Smooth muscle cell (in vitro differentiated cells): ENCODE measurements around the gene KIF16B. TPM values are rescaled to one million over a fixed set of nuclear protein-coding genes. Genes with fewer than 3 reads are reported as not detected.

Source experiments
- DNase-seq: peaks from one replicate; lab custom pipeline; 2025; ENCODE audit not compliant: unreplicated experiment; lab: John Stamatoyannopoulos, UW
- H2AFZ ChIP-seq: fragments of 200-600 bp; sonication (generic); 2 replicates; pipeline ENCODE4 v1.6.0; 2016; ENCODE audit warnings: antibody characterized with exemption, low read depth, mild to moderate bottlenecking
- H3F3A ChIP-seq: fragments of 200-600 bp; sonication (generic); 2 replicates; pipeline ENCODE4 v1.6.0; 2017; ENCODE audit warnings: antibody characterized with exemption, low read depth
- H3K27ac ChIP-seq: fragments of 200-600 bp; sonication (generic); 2 replicates; pipeline ENCODE4 v1.5.1; 2016; ENCODE audit warnings: low read depth, mild to moderate bottlenecking
- H3K27me3 ChIP-seq: fragments of 200-600 bp; sonication (generic); 2 replicates; pipeline ENCODE4 v1.6.1; 2016; ENCODE audit warnings: low read depth, mild to moderate bottlenecking
- H3K36me3 ChIP-seq: fragments of 200-600 bp; sonication (generic); 2 replicates; pipeline ENCODE4 v1.5.1; 2016; ENCODE audit warnings: low read depth
- H3K4me1 ChIP-seq: fragments of 200-600 bp; sonication (generic); 2 replicates; pipeline ENCODE4 v1.5.1; 2016; ENCODE audit warnings: low read depth
- H3K4me2 ChIP-seq: fragments of 200-600 bp; sonication (generic); 2 replicates; pipeline ENCODE4 v1.6.0; 2016; ENCODE audit warnings: mild to moderate bottlenecking
- H3K4me3 ChIP-seq: fragments of 200-600 bp; sonication (generic); 2 replicates; pipeline ENCODE4 v1.5.1; 2016; ENCODE audit warnings: mild to moderate bottlenecking
- H3K79me2 ChIP-seq: fragments of 200-600 bp; sonication (generic); 2 replicates; pipeline ENCODE4 v1.6.0; 2016; ENCODE audit warnings: low read depth, mild to moderate bottlenecking
- H3K9ac ChIP-seq: fragments of 200-600 bp; sonication (generic); 2 replicates; pipeline ENCODE4 v1.6.0; 2016; ENCODE audit warnings: low read depth
- H3K9me3 ChIP-seq: fragments of 200-600 bp; sonication (generic); replicated peaks from 2 replicates; pipeline ENCODE4 v1.5.1; 2016; ENCODE audit warnings: low read depth
- H4K20me1 ChIP-seq: fragments of 200-600 bp; sonication (generic); 2 replicates; pipeline ENCODE4 v1.6.0; 2016; ENCODE audit warnings: low read depth
- CTCF ChIP-seq: fragments of 200-600 bp; sonication (generic); IDR thresholded peaks from 2 replicates; pipeline ENCODE4 v1.5.1; 2017; ENCODE audit warnings: borderline replicate concordance, mild to moderate bottlenecking, antibody characterized with exemption; ENCODE audit not compliant: insufficient read depth, poor library complexity, severe bottlenecking
- WGBS: methylation state at CpG from one replicate; pipeline ENCODE4 v1.1.7; 2016; ENCODE audit warnings: low lambda C conversion rate; 5-methylcytosine and 5-hydroxymethylcytosine counted together
- polyA plus RNA-seq: library from polyadenylated mRNA; unstranded; fragments of >200 nt; fragmentation: Nextera tagmentation; extraction: Ambion mirVana; gene quantifications from 2 replicates; pipeline ENCODE4 v1.2.1, GENCODE V29; 2016
- total RNA-seq: library from RNA; depleted of rRNA; stranded (reverse); fragments of >200 nt; gene quantifications from 2 replicates; pipeline ENCODE4 v1.2.3, GENCODE V29; 2014

KIF16B gene
- 10.4 and 12.9 TPM in 2 replicates for total RNA-seq
- polyA plus RNA-seq: 3.6 and 6.9 TPM in 2 replicates

GRCh38 chr20:16573001-16573965 lies at the start of gene KIF16B:
KIF16B (minus strand) TSS chr20:16573448; CDS start chr20:16573275, 173 bp downstream.
- Histone ChIP-seq H3K9ac (peak within 1 kb of the TSS; percentile 62), H3F3A (no peaks in the 10 kb centered on the region), H3K4me1 (peaks cover 9% of the 10 kb centered on the region), H3K4me2 (peak within 1 kb of the TSS; percentile 93), H3K27ac (no peak within 1 kb of the TSS), H3K36me3 (no peaks in the 10 kb centered on the region), H3K4me3 (peak within 1 kb of the TSS; percentile 70), H3K27me3 (no peaks in the 10 kb centered on the region), H3K9me3 (no peaks in the 10 kb centered on the region), H4K20me1 (peaks cover 2% of the 10 kb centered on the region), H2AFZ (peak within 1 kb of the TSS; percentile 93), H3K79me2 (peaks cover 6% of the 10 kb centered on the region)
- peak; percentile 66 for DNase-seq
- WGBS: 11% methylated on average over 58 of the region's 65 CpGs
- no peak for TF ChIP-seq CTCF

- no peak for TF ChIP-seq CTCF
- H3K36me3 ChIP-seq: no peaks in the 10 kb centered on the region
- H3K27me3 ChIP-seq: no peaks in the 10 kb centered on the region
- no peaks in the 10 kb centered on the region for H3K4me1 ChIP-seq
- H3F3A ChIP-seq: no peaks in the 10 kb centered on the region
- DNase-seq: no peak
- no peak overlapping the region for H3K4me3 ChIP-seq
- H3K9me3 ChIP-seq: no peaks in the 10 kb centered on the region
- no peak overlapping the region for H3K4me2 ChIP-seq
- H3K9ac ChIP-seq: no peak overlapping the region
- H2AFZ ChIP-seq: no peak overlapping the region
- no peak overlapping the region for H3K27ac ChIP-seq
- H4K20me1 ChIP-seq: no peaks in the 10 kb centered on the region
- no peaks in the 10 kb centered on the region for H3K79me2 ChIP-seq
Observed at GRCh38 chr20:16622501-16622900, 49.3 kb upstream of the KIF16B start.

GRCh38 chr20:16621435-16622141 lies 48.3 kb upstream of the KIF16B start:
- no peak overlapping the region for H3K9ac ChIP-seq
- H4K20me1 ChIP-seq: no peaks in the 10 kb centered on the region
- TF ChIP-seq CTCF: no peak
- no peak overlapping the region for H2AFZ ChIP-seq
- DNase-seq: no peak
- no peaks in the 10 kb centered on the region for H3K27me3 ChIP-seq
- H3K27ac ChIP-seq: no peak overlapping the region
- 69% methylated on average over 7 of the region's 7 CpGs for WGBS
- H3K36me3 ChIP-seq: no peaks in the 10 kb centered on the region
- no peaks in the 10 kb centered on the region for H3F3A ChIP-seq
- no peaks in the 10 kb centered on the region for H3K79me2 ChIP-seq
- H3K4me1 ChIP-seq: no peaks in the 10 kb centered on the region
- H3K4me2 ChIP-seq: no peak overlapping the region
- H3K4me3 ChIP-seq: no peak overlapping the region
- H3K9me3 ChIP-seq: no peaks in the 10 kb centered on the region
